Osteocyte (in vitro differentiated cells): ENCODE results near the gene CCR5. TPM values are rescaled to one million over a fixed set of nuclear protein-coding genes. Genes with fewer than 3 reads are reported as not detected.
"Not testable (repeated sequence)": the region's sequence is repeated elsewhere in the genome, so short reads cannot be mapped to it uniquely, and the experiment has no call there.

ENCODE experiments used
- DNase-seq: peaks from one replicate; pipeline ENCODE4 v3.0.0; 2021; ENCODE audit warnings: mixed read lengths; ENCODE audit not compliant: unreplicated experiment; ENCODE audit errors: extremely low spot score
- H3K27ac Mint-ChIP-seq: one replicate; pipeline ENCODE4 v1.8.0; 2021; ENCODE audit warnings: mild to moderate bottlenecking, mixed read lengths; ENCODE audit not compliant: unreplicated experiment
- H3K27me3 Mint-ChIP-seq: one replicate; pipeline ENCODE4 v1.8.0; 2021; ENCODE audit warnings: mixed read lengths; ENCODE audit not compliant: unreplicated experiment
- H3K36me3 Mint-ChIP-seq: one replicate; pipeline ENCODE4 v1.8.0; 2021; ENCODE audit warnings: mixed read lengths; ENCODE audit not compliant: unreplicated experiment
- H3K4me1 Mint-ChIP-seq: one replicate; pipeline ENCODE4 v1.8.0; 2021; ENCODE audit warnings: mixed read lengths; ENCODE audit not compliant: unreplicated experiment
- H3K4me3 Mint-ChIP-seq: one replicate; pipeline ENCODE4 v1.8.0; 2021; ENCODE audit warnings: mild to moderate bottlenecking, moderate library complexity, mixed read lengths; ENCODE audit not compliant: unreplicated experiment
- H3K9me3 Mint-ChIP-seq: one replicate; pipeline ENCODE4 v1.8.0; 2021; ENCODE audit warnings: mixed read lengths; ENCODE audit not compliant: unreplicated experiment
- long read RNA-seq: library from polyadenylated mRNA; unstranded; transcript quantifications from one replicate; pipeline ENCODE4 v2.0.0, GENCODE V29; 2021
- total RNA-seq: library from RNA; stranded (reverse); gene quantifications from 2 replicates; pipeline ENCODE4 v1.2.1, GENCODE V29; 2021
- TF ChIP-seq, protein P1 (sequence below): fragments of 200-600 bp; sonication (generic); IDR thresholded peaks from 2 replicates; pipeline ENCODE4 v1.5.0; 2021; ENCODE audit warnings: antibody characterized with exemption, mild to moderate bottlenecking, moderate library complexity

Gene CCR5
- total RNA-seq, result not detected in 2 replicates
- long read RNA-seq, result 0 reads

DNA sequence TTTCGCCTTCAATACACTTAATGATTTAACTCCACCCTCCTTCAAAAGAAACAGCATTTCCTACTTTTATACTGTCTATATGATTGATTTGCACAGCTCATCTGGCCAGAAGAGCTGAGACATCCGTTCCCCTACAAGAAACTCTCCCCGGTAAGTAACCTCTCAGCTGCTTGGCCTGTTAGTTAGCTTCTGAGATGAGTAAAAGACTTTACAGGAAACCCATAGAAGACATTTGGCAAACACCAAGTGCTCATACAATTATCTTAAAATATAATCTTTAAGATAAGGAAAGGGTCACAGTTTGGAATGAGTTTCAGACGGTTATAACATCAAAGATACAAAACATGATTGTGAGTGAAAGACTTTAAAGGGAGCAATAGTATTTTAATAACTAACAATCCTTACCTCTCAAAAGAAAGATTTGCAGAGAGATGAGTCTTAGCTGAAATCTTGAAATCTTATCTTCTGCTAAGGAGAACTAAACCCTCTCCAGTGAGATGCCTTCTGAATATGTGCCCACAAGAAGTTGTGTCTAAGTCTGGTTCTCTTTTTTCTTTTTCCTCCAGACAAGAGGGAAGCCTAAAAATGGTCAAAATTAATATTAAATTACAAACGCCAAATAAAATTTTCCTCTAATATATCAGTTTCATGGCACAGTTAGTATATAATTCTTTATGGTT lies at the start of gene CCR5:
Gene CCR5, plus strand, starts transcription at position 108 of the 680 bp plus-strand sequence. CDS start 1,957 bp downstream, outside the sequence.
- no peak within 1 kb of the TSS for H3K27ac Mint-ChIP-seq
- no peak for DNase-seq
- TF ChIP-seq, protein P1, sequence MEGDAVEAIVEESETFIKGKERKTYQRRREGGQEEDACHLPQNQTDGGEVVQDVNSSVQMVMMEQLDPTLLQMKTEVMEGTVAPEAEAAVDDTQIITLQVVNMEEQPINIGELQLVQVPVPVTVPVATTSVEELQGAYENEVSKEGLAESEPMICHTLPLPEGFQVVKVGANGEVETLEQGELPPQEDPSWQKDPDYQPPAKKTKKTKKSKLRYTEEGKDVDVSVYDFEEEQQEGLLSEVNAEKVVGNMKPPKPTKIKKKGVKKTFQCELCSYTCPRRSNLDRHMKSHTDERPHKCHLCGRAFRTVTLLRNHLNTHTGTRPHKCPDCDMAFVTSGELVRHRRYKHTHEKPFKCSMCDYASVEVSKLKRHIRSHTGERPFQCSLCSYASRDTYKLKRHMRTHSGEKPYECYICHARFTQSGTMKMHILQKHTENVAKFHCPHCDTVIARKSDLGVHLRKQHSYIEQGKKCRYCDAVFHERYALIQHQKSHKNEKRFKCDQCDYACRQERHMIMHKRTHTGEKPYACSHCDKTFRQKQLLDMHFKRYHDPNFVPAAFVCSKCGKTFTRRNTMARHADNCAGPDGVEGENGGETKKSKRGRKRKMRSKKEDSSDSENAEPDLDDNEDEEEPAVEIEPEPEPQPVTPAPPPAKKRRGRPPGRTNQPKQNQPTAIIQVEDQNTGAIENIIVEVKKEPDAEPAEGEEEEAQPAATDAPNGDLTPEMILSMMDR, result no peak

DNA sequence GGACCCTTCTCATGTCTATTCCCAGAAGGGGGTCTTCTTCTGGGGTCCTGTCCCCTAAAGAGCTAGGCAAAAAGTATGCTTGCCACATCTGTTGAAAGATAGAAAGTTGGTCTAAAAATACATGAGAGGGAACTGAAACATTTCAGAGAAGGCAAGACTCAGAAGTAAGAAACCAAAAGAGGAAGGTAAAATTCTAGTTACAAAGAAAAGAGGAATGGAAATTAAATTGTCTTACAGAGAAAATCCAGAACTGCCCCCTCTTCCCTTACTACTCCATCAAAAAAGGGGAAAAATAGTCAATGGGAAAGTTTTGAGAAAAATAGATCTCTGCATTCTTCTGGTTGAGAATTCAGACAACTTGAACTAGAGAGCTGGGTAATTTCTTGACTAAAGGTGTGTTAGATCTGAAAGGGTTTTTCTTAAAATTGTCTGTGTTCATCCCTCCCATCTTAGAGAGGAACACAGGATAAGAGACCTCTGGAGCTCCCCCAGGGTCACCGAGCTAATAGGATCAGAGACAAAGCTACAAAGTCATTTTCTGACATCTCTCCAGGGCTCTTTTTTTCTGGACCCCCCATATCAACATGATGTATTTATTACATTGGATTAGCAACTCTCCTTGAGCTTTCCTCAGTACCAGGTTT lies 49.2 kb upstream of the CCR5 start:
- H3K4me1 Mint-ChIP-seq, result no peaks in the 10 kb centered on the region
- no peak for DNase-seq
- no peak overlapping the region for H3K27ac Mint-ChIP-seq
- no peaks in the 10 kb centered on the region for H3K9me3 Mint-ChIP-seq
- H3K4me3 Mint-ChIP-seq, result no peak overlapping the region
- TF ChIP-seq, protein P1, result no peak
- no peaks in the 10 kb centered on the region for H3K36me3 Mint-ChIP-seq
- H3K27me3 Mint-ChIP-seq, result peaks cover 9% of the 10 kb centered on the region

More for the DNA sequence above, at the start of gene CCR5:
- Mint-ChIP-seq H3K4me1 (no peaks in the 10 kb centered on the region), H3K27me3 (peaks cover 72% of the 10 kb centered on the region), H3K36me3 (no peaks in the 10 kb centered on the region), H3K9me3 (no peaks in the 10 kb centered on the region), H3K4me3 (no peak within 1 kb of the TSS)

DNA sequence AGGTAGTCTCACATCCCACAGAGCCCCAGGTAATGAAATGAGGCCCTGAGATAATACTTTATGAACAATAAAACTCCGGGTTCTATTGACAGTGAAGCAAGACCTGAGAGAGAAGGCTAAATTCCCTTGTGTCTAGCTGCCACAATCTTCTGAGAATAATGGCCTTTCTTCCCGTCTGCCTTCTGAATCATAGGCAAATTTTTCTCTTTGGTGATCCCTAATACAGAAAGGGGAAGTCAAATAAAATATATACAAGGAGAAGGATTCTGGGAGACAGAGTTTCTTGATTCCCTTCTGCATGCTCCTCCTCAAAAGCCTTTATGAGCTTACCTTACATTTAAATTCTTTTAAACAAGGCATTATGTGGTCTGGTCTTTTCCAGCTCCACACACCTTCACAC lies 46.7 kb upstream of the CCR5 start:
- Mint-ChIP-seq H3K27me3 (peaks cover 9% of the 10 kb centered on the region), H3K36me3 (no peaks in the 10 kb centered on the region), H3K9me3 (no peaks in the 10 kb centered on the region), H3K4me1 (no peaks in the 10 kb centered on the region), H3K27ac (no peak overlapping the region), H3K4me3 (no peak overlapping the region)
- TF ChIP-seq, protein P1, result no peak
- no peak for DNase-seq

DNA sequence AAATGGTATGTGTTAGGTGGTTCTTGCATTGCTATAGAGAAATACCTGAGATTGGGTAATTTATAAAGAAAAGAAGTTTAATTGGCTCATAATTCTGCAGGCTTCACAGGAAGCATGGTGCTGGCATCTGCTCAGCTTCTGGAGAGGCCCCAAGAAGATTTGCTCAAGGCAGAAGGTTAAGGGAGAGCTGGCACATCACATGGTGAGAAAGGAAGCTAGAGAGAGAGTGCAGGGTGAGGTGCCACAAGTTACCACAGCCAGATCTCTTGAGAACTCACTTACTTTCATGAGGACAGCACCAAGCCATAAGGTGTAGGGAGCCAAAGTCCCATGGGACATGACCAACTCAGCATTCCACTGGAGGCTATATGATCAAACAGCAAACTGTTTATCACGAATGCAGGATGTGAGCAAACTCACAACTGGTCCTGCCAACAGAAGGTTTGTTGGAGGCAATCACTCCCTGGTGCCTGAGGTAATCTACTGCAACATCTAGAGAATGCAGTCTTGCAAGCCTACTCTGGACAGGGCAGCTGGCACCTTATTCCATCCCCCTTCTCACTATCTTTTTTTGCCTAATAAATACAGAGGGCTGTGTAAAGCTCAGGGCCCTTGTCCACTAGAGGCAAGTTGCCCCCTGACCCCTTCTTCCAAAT lies 45.0 kb upstream of the CCR5 start:
- no peaks in the 10 kb centered on the region for H3K9me3 Mint-ChIP-seq
- H3K4me3 Mint-ChIP-seq, result no peak overlapping the region
- no peaks in the 10 kb centered on the region for H3K36me3 Mint-ChIP-seq
- H3K4me1 Mint-ChIP-seq, result no peaks in the 10 kb centered on the region
- peaks cover 9% of the 10 kb centered on the region for H3K27me3 Mint-ChIP-seq
- TF ChIP-seq, protein P1, result no peak
- DNase-seq, result no peak
- no peak overlapping the region for H3K27ac Mint-ChIP-seq

DNA sequence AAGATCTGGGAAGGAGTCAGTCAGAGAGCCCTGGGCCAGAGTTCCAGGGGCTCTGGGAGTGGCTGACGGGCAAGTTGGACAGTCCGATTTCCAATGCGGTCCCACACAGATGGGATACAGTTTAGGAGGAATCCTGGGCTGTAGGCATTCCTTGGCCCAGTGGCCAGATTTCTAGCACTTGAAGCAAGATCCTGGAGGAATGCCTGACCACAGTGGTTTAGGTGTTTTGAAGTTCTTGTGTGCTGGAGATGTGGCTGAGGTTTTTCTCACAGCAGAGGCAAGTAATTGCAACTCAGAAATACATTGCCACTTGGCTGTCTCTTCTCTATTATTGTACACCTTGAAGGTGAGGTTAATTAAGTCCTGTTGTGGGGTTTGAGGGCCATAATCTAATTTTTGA lies 40.1 kb upstream of the CCR5 start:
- not testable (repeated sequence) for H3K4me1 Mint-ChIP-seq, H3K4me3 Mint-ChIP-seq, H3K27ac Mint-ChIP-seq, H3K9me3 Mint-ChIP-seq, H3K36me3 Mint-ChIP-seq, DNase-seq
- H3K27me3 Mint-ChIP-seq, result peaks cover 11% of the 10 kb centered on the region
